Measurements from ENCODE around the gene JMJD7. TPM values are rescaled to one million over a fixed set of nuclear protein-coding genes. Genes with fewer than 3 reads are reported as not detected.

Gene JMJD7
- total and polyA plus RNA-seq, 9 of the 15 experiments (the other 6 are each of a cell fraction or from before 2014, with no cell fraction given): 1.2 to 13.9 (median 6.1) TPM

- TF ChIP-seq ZBTB49 (CRISPR knock-in tag; IDR thresholded peaks at IDR 0.05; ENCODE audit: borderline replicate concordance): no peak
- no peak for TF ChIP-seq POU5F1 (IDR thresholded peaks at IDR 0.05; ENCODE audit: borderline replicate concordance, low read depth, low read length, partially characterized antibody)
- no peak for TF ChIP-seq PPARD (CRISPR knock-in tag; IDR thresholded peaks at IDR 0.05)
- no peak for TF ChIP-seq GABPB1 (CRISPR knock-in tag; IDR thresholded peaks at IDR 0.05)
- TF ChIP-seq MEIS2 (IDR thresholded peaks at IDR 0.05; ENCODE audit: partially characterized antibody): no peak
These were observed 8.2 kb downstream of the JMJD7 start (continued) for GRCh38 chr15:41836073-41836472.

DNA sequence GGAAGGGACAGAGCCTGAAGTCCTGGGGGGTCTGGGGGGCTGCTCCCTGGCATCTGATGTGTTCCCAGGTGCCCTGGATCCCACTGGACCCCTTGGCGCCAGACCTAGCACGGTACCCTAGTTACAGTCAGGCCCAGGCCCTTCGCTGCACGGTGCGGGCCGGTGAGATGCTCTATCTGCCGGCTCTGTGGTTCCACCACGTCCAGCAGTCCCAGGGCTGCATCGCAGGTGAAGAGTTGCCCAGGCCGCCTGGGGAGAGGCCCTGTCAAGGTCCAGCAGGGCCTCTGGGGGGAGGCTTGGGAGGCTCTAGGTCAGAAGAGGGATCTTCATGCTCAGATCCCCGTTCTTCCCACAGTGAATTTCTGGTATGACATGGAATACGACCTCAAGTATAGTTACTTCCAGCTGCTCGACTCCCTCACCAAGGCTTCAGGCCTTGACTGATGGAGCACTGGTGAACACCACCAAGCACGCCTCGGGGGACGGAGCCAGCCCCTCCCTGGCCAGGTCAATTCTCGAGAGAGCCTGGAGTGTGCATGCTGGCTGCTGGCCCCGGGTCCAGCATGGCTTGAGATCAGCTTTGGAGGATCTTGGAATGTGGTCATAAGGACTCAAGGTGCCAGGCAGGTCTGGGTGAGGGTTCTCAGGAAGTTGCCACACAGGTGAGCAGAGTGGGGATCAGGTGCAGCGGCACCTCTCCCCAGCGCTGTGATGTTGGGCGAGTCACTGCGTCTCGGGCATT is 9.0 kb downstream of the JMJD7 start:
- ATAC-seq (no peak), DNase-seq (ENCODE audit: extremely low read depth in 1 of 4, low spot score in 3 of 4) (no peak), FAIRE-seq (no peak)
- H3K27me3 ChIP-seq (ENCODE audit: control insufficient read depth in 2 of 2, insufficient read depth in 2 of 2, low read length in 2 of 2): no peaks in the 10 kb centered on the region
- TF ChIP-seq NFIX (CRISPR knock-in tag; IDR thresholded peaks at IDR 0.05; ENCODE audit: low read depth) (no peak), ELK1 (CRISPR knock-in tag; IDR thresholded peaks at IDR 0.05) (no peak)
- TF ChIP-seq, protein P1, sequence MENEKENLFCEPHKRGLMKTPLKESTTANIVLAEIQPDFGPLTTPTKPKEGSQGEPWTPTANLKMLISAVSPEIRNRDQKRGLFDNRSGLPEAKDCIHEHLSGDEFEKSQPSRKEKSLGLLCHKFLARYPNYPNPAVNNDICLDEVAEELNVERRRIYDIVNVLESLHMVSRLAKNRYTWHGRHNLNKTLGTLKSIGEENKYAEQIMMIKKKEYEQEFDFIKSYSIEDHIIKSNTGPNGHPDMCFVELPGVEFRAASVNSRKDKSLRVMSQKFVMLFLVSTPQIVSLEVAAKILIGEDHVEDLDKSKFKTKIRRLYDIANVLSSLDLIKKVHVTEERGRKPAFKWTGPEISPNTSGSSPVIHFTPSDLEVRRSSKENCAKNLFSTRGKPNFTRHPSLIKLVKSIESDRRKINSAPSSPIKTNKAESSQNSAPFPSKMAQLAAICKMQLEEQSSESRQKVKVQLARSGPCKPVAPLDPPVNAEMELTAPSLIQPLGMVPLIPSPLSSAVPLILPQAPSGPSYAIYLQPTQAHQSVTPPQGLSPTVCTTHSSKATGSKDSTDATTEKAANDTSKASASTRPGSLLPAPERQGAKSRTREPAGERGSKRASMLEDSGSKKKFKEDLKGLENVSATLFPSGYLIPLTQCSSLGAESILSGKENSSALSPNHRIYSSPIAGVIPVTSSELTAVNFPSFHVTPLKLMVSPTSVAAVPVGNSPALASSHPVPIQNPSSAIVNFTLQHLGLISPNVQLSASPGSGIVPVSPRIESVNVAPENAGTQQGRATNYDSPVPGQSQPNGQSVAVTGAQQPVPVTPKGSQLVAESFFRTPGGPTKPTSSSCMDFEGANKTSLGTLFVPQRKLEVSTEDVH (IDR thresholded peaks at IDR 0.05; ENCODE audit: low read depth, partially characterized antibody): no peak
- ChIA-PET CTCF (ENCODE audit: low intra/inter-chr PET ratio) (no interaction called here), POLR2A (interaction anchor here (0.6 to 1.1 kb wide), 2 partner anchors 9 to 307 kb away, joined by 3 to 4 read pairs; no protein-coding TSS in a partner anchor)
- H3K27ac ChIP-seq (ENCODE audit: extremely low read depth, low read depth, low read length): no peak overlapping the region
- no peaks in the 10 kb centered on the region for H3K79me2 ChIP-seq (ENCODE audit: control insufficient read depth, insufficient read depth, low read length)
- H3K4me2 ChIP-seq (ENCODE audit: insufficient read depth, low read length): no peak overlapping the region
- no peak overlapping the region for H3K4me3 ChIP-seq
- H3K4me1 ChIP-seq (replicated peaks in 1 of 2; ENCODE audit: control insufficient read depth in 2 of 2, insufficient read depth in 2 of 2, low read length in 2 of 2): peaks cover 0 to 18% of the 10 kb centered on the region in 2 experiments; a peak in 2 of 5 replicates
- no peaks in the 10 kb centered on the region for H3K9me3 ChIP-seq (replicated peaks; ENCODE audit: control insufficient read depth, insufficient read depth, low read depth, low read length)
- intact Hi-C loops (cut with micrococcal nuclease) (no loop called here), in situ Hi-C loops (cut with MboI) (no loop called here)
- 81% methylated on average over 23 of the region's 23 CpGs for WGBS (ENCODE audit: insufficient coverage, low coverage, missing lambda C conversion rate)
- BruUV-seq (replicated peaks): no TSS peak
- H3K36me3 ChIP-seq (ENCODE audit: control insufficient read depth, insufficient read depth, low read length): peaks cover 1% of the 10 kb centered on the region; the same call in 1 of the 3 replicates
- no peaks in the 10 kb centered on the region for H3K9me1 ChIP-seq (ENCODE audit: control insufficient read depth, insufficient read depth, low read length)
- no peak overlapping the region for H2AFZ ChIP-seq (ENCODE audit: low read depth, low read length)
- no peak overlapping the region for H3K9ac ChIP-seq (ENCODE audit: insufficient read depth in 1 of 2, low read depth in 2 of 2, low read length in 2 of 2)
- peaks cover 11% of the 10 kb centered on the region; the same call in 1 of the 2 replicates for H4K20me1 ChIP-seq (replicated peaks; ENCODE audit: control insufficient read depth, insufficient read depth, low read length)
